Cardiac fibroblast (primary cell): Measurements from ENCODE around the gene IFNL2.
A peak's percentile ranks its signal among the peaks of the same experiment; 100 is the strongest.
"Not testable (repeated sequence)": the region's sequence is repeated elsewhere in the genome, so short reads cannot be mapped to it uniquely, and the experiment has no call there.

Source experiments
- DNase-seq, 2 donors: peaks; one replicate each; pipeline versions ENCODE4 v3.0.0 to v3.0.0-alpha.2; 2010; ENCODE audit warnings: low read depth in 2 of 2
- H3K4me3 ChIP-seq, 2 donors: replicated peaks in 1 of 2; 1 replicate in 1 of 2; 2 replicates in 1 of 2; pipeline ENCODE4 v1.5.1; 2011; ENCODE audit warnings: low read depth in 2 of 2, low read length in 2 of 2, mild to moderate bottlenecking in 2 of 2, moderate library complexity in 1 of 2
- TF ChIP-seq, protein P1 (sequence below): IDR thresholded peaks from one replicate; pipeline ENCODE4 v1.5.1; 2011; ENCODE audit warnings: low read depth, mild to moderate bottlenecking, low read length, inconsistent platforms

IFNL2 gene

DNA sequence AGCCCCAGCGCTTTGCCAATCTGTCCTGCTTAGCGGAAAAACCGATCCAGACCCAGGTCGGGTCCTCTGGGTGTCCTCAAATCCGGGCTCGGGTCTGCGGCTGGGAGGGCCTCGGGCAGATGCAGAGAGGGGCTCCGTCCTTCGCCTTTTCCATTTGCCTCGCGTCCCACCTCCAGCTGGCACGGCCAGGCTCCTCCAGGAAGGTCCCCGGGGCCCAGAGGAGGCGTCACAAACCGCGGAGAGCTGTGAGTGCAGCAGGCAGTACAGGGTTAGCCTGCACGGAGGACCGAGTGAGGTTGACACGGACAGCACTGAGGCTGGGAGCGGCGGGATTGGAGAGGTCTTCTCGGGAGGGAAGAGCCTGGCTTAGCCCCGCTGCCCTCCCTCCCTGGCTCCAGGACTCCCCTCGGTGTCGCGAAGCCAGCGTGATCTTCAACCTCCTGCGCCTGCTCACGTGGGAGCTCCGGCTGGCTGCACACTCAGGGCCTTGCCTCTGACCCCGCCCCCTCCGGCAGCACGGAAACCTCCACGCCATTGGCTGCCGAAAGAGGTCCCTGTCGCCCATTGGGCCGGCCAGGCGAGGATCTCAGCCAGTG is 2.8 kb upstream of the IFNL2 start:
- DNase-seq, result no peak
- TF ChIP-seq, protein P1, sequence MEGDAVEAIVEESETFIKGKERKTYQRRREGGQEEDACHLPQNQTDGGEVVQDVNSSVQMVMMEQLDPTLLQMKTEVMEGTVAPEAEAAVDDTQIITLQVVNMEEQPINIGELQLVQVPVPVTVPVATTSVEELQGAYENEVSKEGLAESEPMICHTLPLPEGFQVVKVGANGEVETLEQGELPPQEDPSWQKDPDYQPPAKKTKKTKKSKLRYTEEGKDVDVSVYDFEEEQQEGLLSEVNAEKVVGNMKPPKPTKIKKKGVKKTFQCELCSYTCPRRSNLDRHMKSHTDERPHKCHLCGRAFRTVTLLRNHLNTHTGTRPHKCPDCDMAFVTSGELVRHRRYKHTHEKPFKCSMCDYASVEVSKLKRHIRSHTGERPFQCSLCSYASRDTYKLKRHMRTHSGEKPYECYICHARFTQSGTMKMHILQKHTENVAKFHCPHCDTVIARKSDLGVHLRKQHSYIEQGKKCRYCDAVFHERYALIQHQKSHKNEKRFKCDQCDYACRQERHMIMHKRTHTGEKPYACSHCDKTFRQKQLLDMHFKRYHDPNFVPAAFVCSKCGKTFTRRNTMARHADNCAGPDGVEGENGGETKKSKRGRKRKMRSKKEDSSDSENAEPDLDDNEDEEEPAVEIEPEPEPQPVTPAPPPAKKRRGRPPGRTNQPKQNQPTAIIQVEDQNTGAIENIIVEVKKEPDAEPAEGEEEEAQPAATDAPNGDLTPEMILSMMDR, result no peak
- H3K4me3 ChIP-seq, result no peak overlapping the region

DNA sequence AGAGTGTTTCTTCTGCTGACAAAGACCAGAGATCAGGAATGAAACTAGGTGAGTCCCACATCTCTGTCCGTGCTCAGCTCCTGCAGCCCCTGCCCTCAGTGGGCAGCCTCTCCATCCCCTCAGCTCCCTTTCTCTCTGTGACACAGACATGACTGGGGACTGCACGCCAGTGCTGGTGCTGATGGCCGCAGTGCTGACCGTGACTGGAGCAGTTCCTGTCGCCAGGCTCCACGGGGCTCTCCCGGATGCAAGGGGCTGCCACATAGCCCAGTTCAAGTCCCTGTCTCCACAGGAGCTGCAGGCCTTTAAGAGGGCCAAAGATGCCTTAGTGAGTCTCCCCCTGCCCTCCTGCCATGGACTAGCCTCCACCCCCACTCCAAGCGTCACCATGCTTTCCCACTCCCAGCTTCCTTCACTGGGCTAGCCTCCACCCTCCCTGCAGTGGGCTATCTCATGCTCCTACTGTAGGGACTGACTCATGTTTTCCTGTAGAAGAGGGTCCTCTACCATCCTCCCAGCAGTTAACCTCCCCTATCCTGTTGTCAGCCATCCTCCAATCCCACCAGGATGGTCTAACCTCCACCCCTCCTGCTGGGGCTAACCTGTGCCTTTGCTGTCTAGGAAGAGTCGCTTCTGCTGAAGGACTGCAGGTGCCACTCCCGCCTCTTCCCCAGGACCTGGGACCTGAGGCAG is 481 bp downstream of the IFNL2 start:
- H3K4me3 ChIP-seq, DNase-seq: not testable (repeated sequence)

DNA sequence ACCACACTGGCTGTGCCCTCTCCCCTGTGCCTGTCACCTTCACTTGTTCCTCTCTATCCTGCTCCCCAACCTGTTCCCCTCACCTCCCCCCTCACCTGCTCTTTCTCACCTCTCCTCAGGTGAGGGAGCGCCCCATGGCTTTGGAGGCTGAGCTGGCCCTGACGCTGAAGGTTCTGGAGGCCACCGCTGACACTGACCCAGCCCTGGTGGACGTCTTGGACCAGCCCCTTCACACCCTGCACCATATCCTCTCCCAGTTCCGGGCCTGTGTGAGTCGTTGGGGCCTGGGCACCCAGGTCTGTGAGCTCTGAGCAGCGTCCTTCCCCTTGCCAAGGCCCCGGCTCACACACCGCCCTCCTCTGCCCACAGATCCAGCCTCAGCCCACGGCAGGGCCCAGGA is 1.2 kb downstream of the IFNL2 start:
- not testable (repeated sequence) for DNase-seq, H3K4me3 ChIP-seq

DNA sequence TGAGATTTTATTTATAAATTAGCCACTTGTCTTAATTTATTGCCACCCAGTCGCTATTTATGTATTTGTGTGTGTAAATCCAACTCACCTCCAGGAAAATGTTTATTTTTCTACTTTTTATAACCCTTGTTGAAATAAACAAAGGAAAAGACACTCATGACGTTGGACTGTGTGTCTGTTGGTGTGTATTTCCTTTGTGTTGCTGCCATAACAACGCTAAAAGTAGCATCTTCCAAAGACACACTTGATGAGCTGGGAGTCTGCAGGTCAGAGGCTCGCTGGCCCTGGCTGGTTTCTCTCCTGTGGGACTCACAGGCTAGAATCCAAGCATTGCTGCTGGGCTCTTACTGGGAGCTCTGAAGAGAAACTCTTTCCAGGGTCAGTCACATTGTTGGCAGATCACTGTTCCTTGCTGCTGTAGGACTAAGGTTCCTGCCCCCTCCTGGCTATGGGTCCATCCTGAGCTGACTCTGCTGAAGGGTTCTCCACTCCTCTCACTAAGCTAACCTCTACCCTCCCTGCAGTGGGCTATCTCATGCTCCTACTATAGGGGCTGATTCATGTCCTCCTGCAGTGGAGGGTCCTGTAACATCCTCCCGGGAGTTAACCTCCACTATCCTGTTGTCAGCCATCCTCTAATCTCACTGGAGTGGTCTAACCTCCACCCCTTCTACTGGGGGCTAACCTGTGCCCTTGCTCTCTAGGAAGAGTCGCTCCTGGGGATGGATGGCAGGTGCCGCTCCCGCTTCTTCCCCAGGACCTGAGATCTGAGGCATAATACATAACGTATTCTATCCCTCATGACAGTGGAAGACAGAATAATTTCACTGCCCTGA is 2.1 kb downstream of the IFNL2 start:
- H3K4me3 ChIP-seq, result no peak overlapping the region
- DNase-seq, result no peak
- TF ChIP-seq, protein P1, result no peak

DNA sequence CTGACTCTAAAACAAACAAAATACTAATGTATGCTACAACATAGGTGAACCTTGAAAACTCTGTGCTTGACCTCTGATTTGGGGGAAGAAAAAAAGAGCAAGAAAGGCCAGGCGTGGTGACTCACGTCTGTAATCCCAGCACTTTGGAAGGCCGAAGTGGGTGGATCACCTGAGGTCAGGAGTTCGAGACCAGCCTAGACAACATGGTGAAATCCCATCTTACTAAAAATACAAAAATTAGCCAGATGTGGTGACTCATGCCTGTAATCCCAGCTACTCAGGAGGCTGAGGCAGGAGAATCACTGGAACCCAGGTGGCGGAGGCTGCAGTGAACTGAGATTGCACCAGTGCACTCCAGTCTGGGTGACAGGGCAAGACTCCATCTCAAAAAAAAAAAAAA is 5.7 kb downstream of the IFNL2 start:
- DNase-seq, H3K4me3 ChIP-seq: not testable (repeated sequence)

DNA sequence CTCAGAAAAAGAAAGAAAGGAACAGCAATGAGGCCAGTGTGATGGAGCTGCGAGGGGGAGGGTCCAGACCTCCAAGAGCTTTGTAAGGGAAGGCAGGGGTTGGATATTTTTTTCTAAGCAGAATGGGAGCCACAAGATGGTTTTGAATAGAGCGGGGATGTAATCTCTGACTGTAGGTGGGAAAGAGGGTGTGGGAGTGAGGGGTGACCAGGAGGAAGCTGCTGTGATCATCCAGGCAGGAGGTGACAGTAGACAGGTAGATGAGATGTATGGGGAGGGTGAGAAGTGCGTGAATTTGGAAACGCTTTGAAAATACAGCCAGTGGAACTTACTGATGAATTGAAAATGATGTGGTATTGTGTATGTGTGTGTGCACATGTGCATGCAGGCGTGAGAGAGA is 7.4 kb downstream of the IFNL2 start:
- DNase-seq, result no peak
- TF ChIP-seq, protein P1, result no peak

DNA sequence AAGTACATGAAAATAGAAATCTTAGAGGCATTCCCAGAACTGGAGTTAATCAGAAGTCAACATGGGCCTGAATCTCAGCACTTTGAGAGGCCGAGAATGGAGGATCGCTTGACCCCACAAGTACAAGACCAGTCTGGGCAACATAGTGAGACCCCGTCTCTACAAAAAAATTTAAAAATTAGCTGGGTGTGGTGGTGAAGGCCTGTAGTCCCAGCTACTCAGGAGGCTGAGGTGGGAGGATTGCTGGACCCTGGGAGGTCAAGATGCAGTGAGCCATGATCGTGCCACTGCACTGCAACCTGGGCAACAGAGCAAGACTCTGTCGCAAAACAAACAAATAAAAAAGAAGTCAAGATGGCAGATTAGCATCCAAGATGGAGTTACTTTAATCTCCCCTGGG is 8.5 kb downstream of the IFNL2 start:
- DNase-seq, result no peak
- H3K4me3 ChIP-seq, result no peak overlapping the region
- TF ChIP-seq, protein P1, result no peak

More for the DNA sequence above, 7.4 kb downstream of the IFNL2 start:
- H3K4me3 ChIP-seq, result no peak overlapping the region

DNA sequence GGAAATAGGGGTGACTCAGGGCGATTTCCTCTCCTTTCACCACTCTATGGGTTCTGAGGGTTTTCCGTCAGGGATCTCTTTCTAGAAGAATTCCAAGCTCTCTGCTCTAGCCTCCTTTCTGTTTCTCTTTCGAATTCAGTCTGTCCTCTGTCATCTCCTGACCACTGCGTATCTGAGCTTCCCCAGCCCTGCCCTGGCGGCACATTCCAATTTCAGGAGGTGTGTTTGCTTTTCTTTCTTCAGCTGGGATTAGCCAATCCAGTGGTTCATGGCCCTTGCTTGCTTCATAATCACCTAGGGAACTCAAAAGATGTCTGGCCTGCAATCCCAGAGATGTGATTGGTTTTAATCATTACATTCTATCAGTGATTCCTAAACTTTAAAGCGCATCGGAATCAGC is 9.4 kb downstream of the IFNL2 start:
- DNase-seq, result peak; percentile 22 to 37
- no peak overlapping the region for H3K4me3 ChIP-seq
- TF ChIP-seq, protein P1, result no peak
